Thyroid gland (tissue), 4 donors: ENCODE data around the gene KCTD1.

Experiments used
- POLR2A ChIP-seq, 2 donors: fragments of 450-650 bp; IDR thresholded peaks; one replicate each; pipeline ENCODE4 v1.6.1; 2017; ENCODE audit warnings: antibody characterized with exemption in 2 of 2, mild to moderate bottlenecking in 2 of 2, moderate library complexity in 1 of 2
- TF ChIP-seq, protein P1 (sequence below), 6 experiments: fragments of 200-600 bp in 3 of 6; fragments of 450-650 bp in 3 of 6; sonication (generic) in 3 of 6; IDR thresholded peaks; one replicate each; pipeline ENCODE4 v1.5.1; 2016 to 2019; ENCODE audit warnings: antibody characterized with exemption in 6 of 6, mild to moderate bottlenecking in 2 of 6, inconsistent platforms in 1 of 6, moderate library complexity in 1 of 6

GRCh38 chr18:26510337-26510736 lies 38.0 kb downstream of the KCTD1 start:
- TF ChIP-seq, protein P1, sequence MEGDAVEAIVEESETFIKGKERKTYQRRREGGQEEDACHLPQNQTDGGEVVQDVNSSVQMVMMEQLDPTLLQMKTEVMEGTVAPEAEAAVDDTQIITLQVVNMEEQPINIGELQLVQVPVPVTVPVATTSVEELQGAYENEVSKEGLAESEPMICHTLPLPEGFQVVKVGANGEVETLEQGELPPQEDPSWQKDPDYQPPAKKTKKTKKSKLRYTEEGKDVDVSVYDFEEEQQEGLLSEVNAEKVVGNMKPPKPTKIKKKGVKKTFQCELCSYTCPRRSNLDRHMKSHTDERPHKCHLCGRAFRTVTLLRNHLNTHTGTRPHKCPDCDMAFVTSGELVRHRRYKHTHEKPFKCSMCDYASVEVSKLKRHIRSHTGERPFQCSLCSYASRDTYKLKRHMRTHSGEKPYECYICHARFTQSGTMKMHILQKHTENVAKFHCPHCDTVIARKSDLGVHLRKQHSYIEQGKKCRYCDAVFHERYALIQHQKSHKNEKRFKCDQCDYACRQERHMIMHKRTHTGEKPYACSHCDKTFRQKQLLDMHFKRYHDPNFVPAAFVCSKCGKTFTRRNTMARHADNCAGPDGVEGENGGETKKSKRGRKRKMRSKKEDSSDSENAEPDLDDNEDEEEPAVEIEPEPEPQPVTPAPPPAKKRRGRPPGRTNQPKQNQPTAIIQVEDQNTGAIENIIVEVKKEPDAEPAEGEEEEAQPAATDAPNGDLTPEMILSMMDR (IDR thresholded peaks at IDR 0.05) = no peak
- no peak for TF ChIP-seq POLR2A (IDR thresholded peaks at IDR 0.05)
